IPS DF 4.7 (cell line): ENCODE results near the gene STK10.
"Not testable (repeated sequence)": the region's sequence is repeated elsewhere in the genome, so short reads cannot be mapped to it uniquely, and the experiment has no call there.

ENCODE experiments used
- DNase-seq: peaks from one replicate; pipeline ENCODE4 v3.0.0-alpha.2; 2013; ENCODE audit warnings: low spot score; ENCODE audit errors: extremely low read depth

Gene STK10

GRCh38 chr5:172055996-172056395 lies 132.0 kb downstream of the STK10 start:
- DNase-seq = no peak

DNA sequence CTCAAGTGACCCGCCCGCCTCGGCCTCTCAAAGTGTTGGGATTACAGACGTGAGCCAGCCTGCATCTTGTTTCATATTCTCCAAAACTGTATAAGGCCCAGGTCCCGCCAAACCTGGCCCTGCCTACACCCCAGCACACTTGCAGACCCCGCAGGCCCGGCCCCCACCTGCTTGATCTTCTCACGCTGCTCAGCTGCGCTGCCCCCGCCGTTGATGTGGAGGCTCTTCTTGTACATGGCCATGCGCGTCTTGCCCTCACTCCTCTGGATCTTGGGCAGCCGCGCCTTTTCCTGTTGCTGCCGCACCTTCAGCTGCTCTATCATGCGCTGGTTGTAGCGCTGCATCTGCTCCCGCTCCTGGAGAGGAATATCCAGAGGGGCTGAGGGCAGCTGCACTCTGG lies 132.6 kb downstream of the STK10 start:
- DNase-seq = no peak

DNA sequence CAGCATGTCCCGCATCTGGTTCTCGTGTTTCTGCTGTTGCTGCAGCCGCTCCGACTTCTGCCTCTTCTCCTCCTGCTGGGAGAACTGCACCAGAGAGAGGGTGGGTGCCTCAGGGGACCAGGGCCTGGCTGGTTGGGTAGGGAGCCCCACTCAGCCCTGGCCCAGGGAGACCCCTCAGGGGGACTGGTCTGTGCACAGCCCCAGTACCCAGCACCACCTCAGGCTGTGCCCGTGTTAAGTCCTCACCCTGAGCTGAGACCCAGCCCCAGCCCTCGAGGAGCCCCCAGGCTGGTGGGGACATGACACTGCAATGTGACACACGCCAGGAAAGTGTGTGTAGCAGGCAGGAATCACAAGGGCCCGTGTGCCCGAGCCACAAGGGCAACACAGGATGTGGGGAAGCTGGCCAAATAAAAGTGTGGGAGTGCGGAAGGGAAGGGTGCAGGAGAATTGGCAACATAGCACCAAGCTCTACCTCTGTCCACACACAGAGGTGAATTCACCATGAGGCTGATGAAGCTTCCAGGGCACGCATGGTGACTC lies 133.3 kb downstream of the STK10 start:
- DNase-seq = no peak

DNA sequence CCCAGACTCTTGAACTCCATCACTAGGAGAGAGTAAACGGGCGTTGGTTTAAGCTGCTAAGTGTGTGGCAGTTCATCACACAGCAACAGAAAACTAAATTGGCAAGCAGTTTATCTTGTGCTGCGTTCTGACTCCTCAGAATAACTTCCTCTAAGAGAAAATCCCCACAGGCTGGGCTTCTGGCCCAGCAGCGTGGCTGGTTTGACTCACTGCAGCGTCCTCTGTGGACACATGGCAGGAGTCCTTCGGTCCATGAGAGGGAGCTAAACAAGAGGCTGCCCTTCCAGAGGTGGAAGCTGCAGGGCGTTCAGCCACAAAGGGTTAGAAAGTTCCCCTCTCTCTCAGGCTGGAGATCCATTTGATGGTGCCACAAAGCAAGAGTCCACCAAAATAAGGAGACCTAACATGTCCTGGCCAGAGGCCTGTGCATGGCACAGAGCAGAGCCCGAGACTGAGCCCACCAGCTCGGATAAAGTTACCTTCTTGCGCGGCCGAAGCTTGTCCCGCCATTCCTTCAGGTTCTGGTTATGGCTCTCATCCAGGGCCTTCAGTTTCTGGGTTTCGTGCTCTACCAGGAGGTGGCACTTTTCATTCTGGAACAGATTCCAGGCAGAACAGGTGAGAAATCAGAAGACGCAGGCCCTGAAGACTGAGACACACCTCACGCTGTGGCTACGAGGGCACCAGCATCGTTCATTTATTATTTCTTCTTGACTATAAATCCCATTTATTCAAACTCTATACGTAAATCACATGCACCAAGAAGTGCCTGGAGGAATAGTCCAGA lies 135.4 kb downstream of the STK10 start:
- no peak for DNase-seq

DNA sequence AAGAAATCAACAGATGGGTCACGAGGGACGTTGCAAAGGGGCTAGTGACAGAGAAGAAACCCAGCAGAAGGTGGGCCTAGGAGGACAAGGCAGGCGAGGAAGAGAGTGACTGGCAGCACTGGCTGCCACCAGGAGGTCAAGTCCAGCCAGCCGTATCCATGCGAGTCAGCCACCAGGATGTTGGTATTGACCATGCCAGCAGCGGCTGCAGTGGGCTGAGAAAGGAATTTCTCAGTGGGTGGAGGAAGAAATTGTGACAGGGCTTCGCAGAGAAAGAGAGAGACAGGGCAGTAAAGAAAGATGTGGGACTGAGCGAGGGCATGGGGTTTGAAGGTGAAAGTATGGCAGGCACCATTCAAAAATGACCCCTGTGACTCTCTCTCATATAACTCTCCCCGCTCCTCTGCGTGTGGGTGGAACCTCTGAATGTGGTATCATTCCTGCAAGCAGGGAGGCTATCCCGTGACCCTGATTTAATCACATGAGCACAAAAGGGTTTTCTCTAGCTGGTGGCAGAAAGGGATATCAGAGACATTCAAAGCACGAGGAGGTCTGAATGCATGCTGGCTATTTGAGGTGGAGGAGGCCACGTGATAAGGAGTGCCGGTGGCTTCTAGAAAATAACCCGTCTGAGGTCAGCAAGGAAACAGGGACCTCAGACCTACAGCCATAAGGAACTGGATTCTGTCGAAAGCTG lies 136.2 kb downstream of the STK10 start:
- no peak for DNase-seq

- DNase-seq = no peak
Observed at GRCh38 chr5:172050080-172050479, 137.9 kb downstream of the STK10 start.

DNA sequence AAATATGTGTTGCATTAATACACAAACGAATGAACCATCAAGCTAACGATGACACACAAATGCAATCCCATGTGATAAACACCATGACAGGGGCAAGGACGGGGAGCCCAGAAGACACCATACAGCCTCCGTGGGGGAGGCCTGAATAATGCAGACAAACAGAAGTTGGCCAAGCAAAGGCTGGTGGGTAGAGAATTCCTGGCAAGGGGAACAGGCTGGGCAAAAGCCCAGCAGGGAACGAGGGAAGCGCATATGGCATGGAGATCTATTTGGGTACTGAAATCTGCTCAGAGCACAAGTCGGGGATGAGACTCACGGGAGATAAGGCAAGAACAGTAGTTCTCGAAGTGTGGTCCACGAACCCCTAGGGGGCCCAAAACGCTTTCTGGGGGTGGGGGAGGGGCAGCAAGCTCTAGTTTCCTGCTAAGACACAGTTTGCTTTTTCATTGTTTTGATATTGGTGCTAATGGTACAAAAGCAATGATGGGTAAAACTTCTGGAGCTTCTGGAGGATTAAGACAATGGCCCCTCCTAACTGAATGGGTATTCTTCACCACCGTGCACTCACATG lies 138.7 kb downstream of the STK10 start:
- DNase-seq = no peak

DNA sequence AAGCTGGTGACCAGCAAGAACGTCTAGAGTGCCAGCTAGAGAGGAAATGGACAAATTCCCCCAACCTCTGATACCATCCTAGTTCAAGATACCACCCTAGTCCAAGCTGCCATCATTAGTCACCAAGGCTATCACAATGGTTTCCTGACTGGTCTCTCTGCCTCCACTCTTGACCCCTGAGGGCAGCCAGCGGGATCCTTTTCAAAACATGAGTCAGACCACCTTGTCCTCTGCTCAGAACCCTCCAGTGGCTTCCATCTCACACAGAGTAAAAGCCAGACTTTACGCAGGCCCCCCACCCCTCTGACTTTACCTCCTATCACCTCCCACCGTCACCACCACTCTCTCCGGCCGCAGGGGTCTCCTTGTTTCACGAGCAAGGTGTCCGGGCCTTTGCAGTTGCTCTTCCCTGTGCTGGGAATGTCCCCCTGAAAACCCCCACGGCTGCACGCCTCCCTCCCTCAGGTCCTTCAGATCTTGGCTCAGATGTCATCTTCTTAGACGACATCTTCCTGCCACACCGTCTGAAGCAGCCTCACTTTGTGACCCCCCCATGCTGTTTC lies 139.4 kb downstream of the STK10 start:
- DNase-seq = no peak

- no peak for DNase-seq
Observed at GRCh38 chr5:172048170-172048422, 139.9 kb downstream of the STK10 start.

DNA sequence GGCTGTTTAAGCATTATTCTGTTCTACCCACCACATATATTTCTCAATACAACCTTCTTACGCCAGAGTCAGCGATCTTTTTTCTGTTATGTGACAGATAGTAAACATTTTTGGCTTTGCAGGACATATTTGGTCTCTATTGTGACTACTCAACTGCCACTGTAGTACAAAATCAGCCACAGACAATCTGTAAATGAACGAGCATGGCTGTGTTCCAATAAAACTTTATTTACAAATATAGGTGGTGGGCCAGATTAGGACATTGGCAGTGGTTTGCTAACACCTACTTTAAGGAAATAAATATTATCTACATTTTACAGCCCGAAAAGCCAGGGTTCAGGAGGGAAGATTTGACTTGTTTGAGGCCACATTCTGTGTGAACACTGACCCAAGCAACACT lies 141.4 kb downstream of the STK10 start:
- DNase-seq = no peak

DNA sequence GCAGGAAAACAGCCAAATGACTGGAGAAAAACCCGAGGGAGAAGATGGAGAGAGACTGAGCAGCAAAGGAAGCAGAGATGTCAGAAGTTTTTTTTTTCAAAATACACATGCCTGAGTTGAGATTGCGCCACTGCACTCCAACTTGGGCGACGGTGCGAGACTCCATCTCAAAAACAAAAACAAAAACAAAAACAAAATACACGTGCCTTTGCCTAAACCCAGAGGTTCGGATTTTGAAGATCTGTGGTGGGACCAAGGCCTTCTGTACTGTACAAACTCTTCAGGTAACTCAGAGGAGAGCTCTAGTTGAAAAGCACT lies 142.8 kb downstream of the STK10 start:
- DNase-seq = no peak

GRCh38 chr5:172044631-172045314 lies 143.3 kb downstream of the STK10 start:
- DNase-seq = no peak

DNA sequence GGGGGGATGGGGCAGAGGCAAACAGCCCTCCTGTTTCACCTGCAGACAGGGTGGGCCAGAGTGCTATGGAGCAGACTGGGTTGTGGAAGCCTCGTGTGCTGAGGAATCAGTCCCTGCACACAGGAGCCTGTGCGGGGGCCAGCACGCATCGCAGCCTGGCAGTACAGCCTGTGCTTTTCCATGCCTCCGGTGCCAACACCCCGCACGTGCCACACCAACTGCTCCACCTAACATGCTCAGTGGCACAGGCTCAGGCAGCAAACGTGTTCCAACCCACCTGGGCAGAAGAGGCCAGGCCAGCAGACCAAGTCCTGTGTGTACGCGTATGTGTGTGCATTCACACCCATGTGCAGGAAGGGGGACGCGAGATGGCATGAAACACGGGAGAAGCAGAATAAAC lies 144.2 kb downstream of the STK10 start:
- DNase-seq = no peak

DNA sequence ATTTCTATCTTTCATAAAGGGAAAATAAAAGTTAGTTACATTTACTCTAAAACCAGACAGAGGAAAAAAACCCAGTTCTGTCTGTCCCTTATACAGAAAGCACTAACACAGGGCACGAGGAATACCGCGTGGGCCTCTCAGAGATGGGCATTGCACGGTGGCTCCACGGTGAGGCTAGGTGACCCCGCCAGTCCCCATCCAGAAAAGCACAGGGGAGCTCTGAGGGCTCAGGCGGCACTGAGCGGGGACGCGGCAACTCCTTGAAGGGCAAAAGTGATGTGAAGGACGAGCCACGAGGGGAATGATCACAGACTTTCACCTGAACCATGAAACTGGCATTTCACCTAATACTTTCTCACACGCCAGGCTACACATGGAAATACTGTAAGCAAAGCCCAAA lies 145.8 kb downstream of the STK10 start:
- no peak for DNase-seq

- no peak for DNase-seq
Observed at GRCh38 chr5:172038167-172038566, 149.9 kb downstream of the STK10 start.

GRCh38 chr5:172035049-172035448 lies 153.0 kb downstream of the STK10 start:
- DNase-seq = no peak

- no peak for DNase-seq
Observed at GRCh38 chr5:172031894-172032461, 156.0 kb downstream of the STK10 start.

GRCh38 chr5:172029876-172030275 lies 158.1 kb downstream of the STK10 start:
- DNase-seq = no peak

- no peak for DNase-seq
Observed at GRCh38 chr5:172028167-172028566, 159.9 kb downstream of the STK10 start.

- DNase-seq = not testable (repeated sequence)
Observed at GRCh38 chr5:172020110-172020786, 167.8 kb downstream of the STK10 start.

DNA sequence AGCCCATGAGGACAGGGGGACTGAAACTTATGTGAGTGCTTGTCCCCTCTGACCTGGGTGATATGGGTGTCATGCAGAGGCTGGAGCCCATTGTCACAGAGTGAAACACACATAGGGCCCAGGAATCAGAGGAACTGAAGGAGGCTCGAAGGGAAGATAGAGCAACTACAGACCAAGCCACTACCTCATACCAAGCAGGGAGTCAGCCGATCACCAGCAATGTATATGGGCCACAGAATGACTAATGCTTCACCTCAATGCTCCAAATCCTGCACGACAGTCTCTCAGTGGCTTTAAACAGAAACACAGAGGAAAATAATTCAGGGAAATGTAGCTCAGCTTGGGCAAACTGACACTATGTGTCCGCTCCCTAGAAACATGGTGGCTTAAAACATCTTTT lies 172.7 kb downstream of the STK10 start:
- DNase-seq = no peak
